NCI-H187 treated with DMSO at 0.1 percent for 48 hours (cell line): ENCODE data around the gene LCORL.
"Not testable (repeated sequence)": the region's sequence is repeated elsewhere in the genome, so short reads cannot be mapped to it uniquely, and the experiment has no call there.

Experiments used
- DNase-seq: peaks from one replicate; lab custom pipeline; 2025; lab: John Stamatoyannopoulos, UW

LCORL gene

DNA sequence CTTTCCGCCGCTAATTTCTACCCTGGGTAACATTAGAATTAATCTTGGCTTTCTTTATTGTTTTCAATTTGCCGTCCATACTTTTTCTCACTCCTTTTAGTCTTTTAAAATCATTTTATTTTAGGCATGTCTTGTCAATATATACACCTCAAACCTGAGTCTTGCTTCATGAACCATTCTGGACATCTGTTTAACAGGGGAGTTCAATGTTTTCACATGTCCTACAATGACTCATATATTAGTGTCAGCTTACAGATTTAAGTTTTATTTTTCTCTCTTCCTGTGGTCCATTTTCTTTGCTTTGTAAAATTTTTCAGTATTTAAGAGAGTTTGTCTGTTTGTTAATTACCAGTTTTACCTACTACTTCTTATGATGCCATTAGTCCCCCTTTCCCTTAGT is 89.5 kb downstream of the LCORL start:
- no peak for DNase-seq

DNA sequence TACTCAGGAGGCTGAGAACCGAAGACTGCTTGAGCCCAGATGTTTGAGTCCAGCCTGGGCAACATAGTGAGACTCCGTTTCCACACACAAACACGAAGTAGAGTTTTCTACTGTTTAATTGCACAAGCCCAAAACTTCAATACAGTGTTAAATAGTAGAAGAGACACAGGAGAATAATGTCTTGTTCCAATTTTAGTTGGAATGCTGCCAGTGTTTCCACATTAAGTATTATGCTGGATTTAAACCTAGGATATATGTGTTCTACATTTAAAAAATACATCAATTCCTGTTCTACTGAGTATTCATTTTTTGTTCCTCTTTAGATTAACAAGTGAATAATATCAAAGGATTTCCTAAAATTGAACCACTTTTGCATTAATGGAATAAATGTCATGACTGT is 91.3 kb downstream of the LCORL start:
- DNase-seq: no peak

- no peak for DNase-seq
Measured at GRCh38 chr4:17924189-17924588, 97.4 kb downstream of the LCORL start.

GRCh38 chr4:17921451-17921850 is 100.1 kb downstream of the LCORL start:
- DNase-seq: no peak

- no peak for DNase-seq
Measured at GRCh38 chr4:17920681-17921080, 100.9 kb downstream of the LCORL start.

GRCh38 chr4:17915439-17915838 is 106.1 kb downstream of the LCORL start:
- no peak for DNase-seq

DNA sequence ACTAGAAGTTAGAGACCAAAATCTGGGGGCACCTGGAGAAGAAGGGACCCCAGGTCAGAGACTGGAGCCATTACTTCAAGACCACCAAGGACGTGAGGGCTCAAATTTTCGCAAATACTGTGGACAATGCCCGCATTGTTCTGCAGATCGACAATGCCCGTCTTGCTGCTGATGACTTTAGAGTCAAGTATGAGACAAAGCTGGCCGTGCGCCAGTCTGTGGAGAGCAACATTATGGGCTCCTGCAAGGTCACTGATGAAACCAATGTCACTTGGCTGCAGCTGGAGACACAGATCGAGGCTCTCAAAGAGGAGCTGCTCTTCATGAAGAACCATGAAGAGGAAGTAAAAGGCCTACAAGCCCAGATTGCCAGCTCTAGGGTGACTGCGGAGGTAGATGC is 109.5 kb downstream of the LCORL start:
- no peak for DNase-seq

DNA sequence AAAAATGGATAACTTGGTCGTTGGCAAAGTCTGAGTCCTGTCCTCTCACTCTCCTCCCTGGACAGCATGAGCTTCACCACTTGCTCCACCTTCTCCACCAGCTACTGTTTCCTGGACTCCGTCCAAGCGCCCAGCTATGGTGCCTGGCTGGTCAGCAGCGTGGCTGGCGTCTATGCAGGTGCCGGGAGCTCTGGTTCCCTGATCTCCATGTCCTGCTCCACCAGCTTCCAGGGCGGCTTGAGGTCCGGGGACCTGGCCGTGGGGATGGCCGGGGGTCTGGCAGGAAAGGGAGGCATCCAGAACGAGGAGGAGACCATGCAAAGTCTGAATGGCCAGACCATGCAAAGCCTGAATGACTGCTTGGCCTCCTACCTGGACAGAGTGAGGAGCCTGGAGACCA is 109.9 kb downstream of the LCORL start:
- DNase-seq: no peak

GRCh38 chr4:17898553-17899055 is 123.0 kb downstream of the LCORL start:
- DNase-seq: no peak

GRCh38 chr4:17895481-17895880 is 126.1 kb downstream of the LCORL start:
- no peak for DNase-seq

DNA sequence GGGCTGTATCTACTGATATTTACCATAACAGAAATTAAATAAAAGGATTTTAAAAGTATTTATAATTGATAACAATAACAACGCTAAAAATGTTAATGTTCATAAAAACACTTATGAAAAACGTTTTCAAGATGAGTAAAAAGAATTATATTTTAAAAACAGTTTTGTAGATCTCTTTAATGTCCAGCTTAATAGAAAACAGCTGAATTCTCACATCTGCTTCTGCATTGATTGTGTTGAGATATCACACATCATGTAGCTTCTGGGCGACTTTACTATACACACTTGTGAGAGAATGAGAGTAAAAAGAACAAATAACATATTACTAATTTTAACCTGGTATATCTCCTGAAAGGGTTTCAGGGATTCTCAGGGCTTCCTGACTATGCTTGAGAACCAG is 127.1 kb downstream of the LCORL start:
- DNase-seq: no peak

- DNase-seq: no peak
Measured at GRCh38 chr4:17889692-17890091, 131.9 kb downstream of the LCORL start.

GRCh38 chr4:17884511-17884910 is 137.0 kb downstream of the LCORL start:
- no peak for DNase-seq

GRCh38 chr4:17884063-17884462 is 137.5 kb downstream of the LCORL start:
- DNase-seq: no peak

GRCh38 chr4:17877661-17878060 is 143.9 kb downstream of the LCORL start:
- no peak for DNase-seq

GRCh38 chr4:17876943-17877342 is 144.6 kb downstream of the LCORL start:
- DNase-seq: no peak

- DNase-seq: no peak
Measured at GRCh38 chr4:17875402-17876070, 146.0 kb downstream of the LCORL start.

DNA sequence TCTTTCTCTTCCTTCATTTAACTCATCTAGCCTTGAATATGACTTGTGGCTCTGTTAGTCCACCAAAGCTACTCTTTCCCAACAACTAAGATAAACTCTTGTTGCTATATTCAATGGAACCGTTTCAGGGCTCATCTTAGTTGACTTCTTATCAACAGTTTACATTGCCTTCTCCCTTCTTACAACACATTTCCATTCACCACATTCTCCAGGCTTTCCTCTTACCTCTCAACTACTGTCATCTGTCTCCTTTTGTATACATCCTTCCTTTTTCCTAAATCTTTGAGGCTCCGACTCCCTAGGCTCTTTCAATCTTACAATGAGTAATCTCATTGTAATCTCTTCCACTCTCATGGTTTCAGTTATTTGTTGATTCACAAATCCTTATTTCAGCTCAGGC is 152.2 kb downstream of the LCORL start:
- DNase-seq: no peak

GRCh38 chr4:17867276-17867675 is 154.3 kb downstream of the LCORL start:
- DNase-seq: no peak

GRCh38 chr4:17866810-17867209 is 154.7 kb downstream of the LCORL start:
- no peak for DNase-seq

GRCh38 chr4:17865866-17866363 is 155.6 kb downstream of the LCORL start:
- DNase-seq: no peak

DNA sequence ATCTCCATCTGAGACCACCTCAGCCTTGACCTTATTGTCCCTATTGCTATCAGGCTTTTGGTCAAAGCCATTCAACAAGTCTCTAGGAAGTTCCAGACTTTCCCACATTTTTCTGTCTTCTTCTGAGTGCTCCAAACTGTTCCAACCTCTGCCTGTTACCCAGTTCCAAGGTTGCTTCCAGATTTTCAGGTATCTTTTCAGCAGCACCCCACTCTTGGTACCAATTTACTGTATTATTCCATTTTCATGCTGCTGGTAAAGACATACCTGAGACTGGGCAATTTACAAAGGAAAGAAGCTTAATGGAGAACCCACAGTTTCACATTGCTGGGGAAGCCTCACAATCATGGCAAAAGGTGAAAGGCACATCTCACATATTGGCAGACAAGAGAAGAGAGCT is 159.6 kb downstream of the LCORL start:
- DNase-seq: not testable (repeated sequence)

DNA sequence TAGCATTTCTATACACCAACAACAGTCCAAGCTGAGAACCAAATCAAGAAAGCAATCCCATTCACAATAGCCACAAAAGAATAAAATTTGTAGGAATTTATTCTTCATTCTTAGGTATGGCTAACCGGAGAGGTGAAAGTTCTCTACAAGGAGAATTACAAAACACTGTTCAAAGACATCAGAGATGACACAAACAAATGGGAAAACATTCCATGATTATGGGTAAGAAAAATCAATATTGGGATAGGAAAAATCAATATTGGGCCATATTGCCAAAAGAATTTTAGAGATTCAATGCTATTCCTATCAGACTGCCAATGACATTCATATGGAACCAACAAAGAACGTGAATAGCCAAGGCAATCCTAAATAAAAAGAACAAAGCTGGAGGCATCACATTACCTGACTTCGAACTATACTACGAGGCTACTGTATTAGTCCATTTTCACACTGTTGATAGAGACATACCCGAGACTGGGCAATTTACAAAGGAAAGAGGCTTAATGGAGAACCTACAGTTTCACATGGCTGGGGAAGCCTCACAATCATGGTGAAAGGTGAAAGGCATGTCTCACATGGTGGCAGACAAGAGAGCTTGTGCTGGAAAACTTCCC is 161.7 kb downstream of the LCORL start:
- DNase-seq: no peak

GRCh38 chr4:17854036-17854435 is 167.5 kb downstream of the LCORL start:
- DNase-seq: no peak
